Measurements from ENCODE around the gene NSUN7.

The NSUN7 gene

GRCh38 chr4:40848940-40849339 is 99.2 kb downstream of the NSUN7 start:
- DNase-seq: no peak

- DNase-seq: no peak
Observed at GRCh38 chr4:40850496-40850895, 100.7 kb downstream of the NSUN7 start.

- DNase-seq: no peak
Observed at GRCh38 chr4:40856277-40856839, 106.6 kb downstream of the NSUN7 start.

GRCh38 chr4:40856840-40857362 is 107.1 kb downstream of the NSUN7 start:
- DNase-seq: peak; percentile 3

GRCh38 chr4:40857956-40858355 is 108.2 kb downstream of the NSUN7 start:
- no peak for DNase-seq

GRCh38 chr4:40858962-40859361 is 109.2 kb downstream of the NSUN7 start:
- no peak for DNase-seq
